Stimulated activated CD4-positive, alpha-beta T cell treated with anti-CD3 and anti-CD28 coated beads, Interleukin-4, amount 100 ng/mL, for 4 hours (primary cell): ENCODE measurements around the gene AQP10.
A peak's percentile ranks its signal among the peaks of the same experiment; 100 is the strongest.
"Not testable (repeated sequence)": the region's sequence is repeated elsewhere in the genome, so short reads cannot be mapped to it uniquely, and the experiment has no call there.

Source experiments
- DNase-seq, 2 experiments: peaks; one replicate each; pipeline ENCODE4 v3.0.0-alpha.2; 2020

The AQP10 gene

GRCh38 chr1:154346276-154346917 is 25.5 kb downstream of the AQP10 start:
- DNase-seq: no peak

GRCh38 chr1:154347961-154348360 is 27.1 kb downstream of the AQP10 start:
- no peak for DNase-seq

- no peak for DNase-seq
Observed at GRCh38 chr1:154348429-154349076, 27.7 kb downstream of the AQP10 start.

GRCh38 chr1:154349121-154349520 is 28.2 kb downstream of the AQP10 start:
- DNase-seq: no peak

GRCh38 chr1:154350383-154350782 is 29.5 kb downstream of the AQP10 start:
- no peak for DNase-seq

GRCh38 chr1:154351363-154352068 is 30.6 kb downstream of the AQP10 start:
- DNase-seq: no peak

GRCh38 chr1:154352245-154352580 is 31.3 kb downstream of the AQP10 start:
- no peak for DNase-seq

GRCh38 chr1:154352581-154353459 is 31.9 kb downstream of the AQP10 start:
- DNase-seq: peak in 1 of 2 experiments; percentile 51

GRCh38 chr1:154353460-154353904 is 32.6 kb downstream of the AQP10 start:
- DNase-seq: peak in 1 of 2 experiments; percentile 26

- DNase-seq: no peak
Observed at GRCh38 chr1:154353966-154354365, 33.1 kb downstream of the AQP10 start.

- DNase-seq: no peak
Observed at GRCh38 chr1:154358519-154358918, 37.6 kb downstream of the AQP10 start.

GRCh38 chr1:154360288-154360687 is 39.4 kb downstream of the AQP10 start:
- no peak for DNase-seq

GRCh38 chr1:154360881-154361280 is 40.0 kb downstream of the AQP10 start:
- not testable (repeated sequence) for DNase-seq

- no peak for DNase-seq
Observed at GRCh38 chr1:154361357-154361756, 40.5 kb downstream of the AQP10 start.

GRCh38 chr1:154371436-154371835 is 50.5 kb downstream of the AQP10 start:
- no peak for DNase-seq

GRCh38 chr1:154373777-154374357 is 53.0 kb downstream of the AQP10 start:
- not testable (repeated sequence) for DNase-seq
